Endothelial cell of umbilical vein (primary cell): Measurements from ENCODE around the gene MRPL12. TPM values are rescaled to one million over a fixed set of nuclear protein-coding genes. Genes with fewer than 3 reads are reported as not detected.

Experiments
- BruUV-seq: library from RNA; stranded (reverse); fragments of 400-500 nt; replicated peaks from 2 replicates; lab custom pipeline; 2021; lab: Mats Ljungman, UMichigan
- CTCF ChIA-PET: fragments of 300-600, 350-600 bp; sonication (Branson Sonifier 250); formaldehyde crosslinking; loops from one replicate; lab custom pipeline; 2021; ENCODE audit warnings: antibody characterized with exemption, inconsistent platforms; lab: Charles Lee
- POLR2A ChIA-PET: fragments of 300-600, 350-600 bp; sonication (Branson Sonifier 250); formaldehyde crosslinking; loops from one replicate; lab custom pipeline; 2021; ENCODE audit warnings: antibody characterized with exemption, inconsistent platforms; lab: Charles Lee
- DNase-seq: peaks from one replicate; pipeline ENCODE4 v3.0.0-alpha.2; 2011; ENCODE audit warnings: low read depth, low spot score
- FAIRE-seq: peaks from 2 replicates; lab custom pipeline; 2011; peaks lifted over from hg19 to GRCh38; lab: Jason Lieb, UNC
- H2AFZ ChIP-seq: 2 replicates; pipeline ENCODE4 v1.6.0; 2012; ENCODE audit warnings: low read depth, low read length, control low read depth, inconsistent platforms
- H3K27ac ChIP-seq: 2 replicates; pipeline ENCODE4 v1.5.1; 2011; ENCODE audit warnings: low read depth, mild to moderate bottlenecking, control low read depth, low read length, moderate library complexity; ENCODE audit not compliant: insufficient read depth
- H3K27me3 ChIP-seq, 2 experiments: 2 replicates each; pipeline versions ENCODE4 v1.6.0 to v1.6.1; 2011; ENCODE audit warnings: low read length in 2 of 2, mixed read lengths in 1 of 2; ENCODE audit not compliant: control insufficient read depth in 2 of 2, insufficient read depth in 2 of 2
- H3K36me3 ChIP-seq, 2 experiments: 2 replicates in 1 of 2; 3 replicates in 1 of 2; pipeline ENCODE4 v1.5.1; 2011; ENCODE audit warnings: low read length in 2 of 2, mild to moderate bottlenecking in 1 of 2, moderate library complexity in 1 of 2; ENCODE audit not compliant: control insufficient read depth in 2 of 2, insufficient read depth in 2 of 2; ENCODE audit errors: extremely low read depth in 1 of 2
- H3K4me1 ChIP-seq: 3 replicates; pipeline ENCODE4 v1.5.1; 2011; ENCODE audit warnings: mild to moderate bottlenecking, low read length; ENCODE audit not compliant: control insufficient read depth, insufficient read depth; ENCODE audit errors: extremely low read depth
- H3K4me2 ChIP-seq: 2 replicates; pipeline ENCODE4 v1.6.1; 2011; ENCODE audit warnings: low read length, control low read depth, mixed read lengths; ENCODE audit not compliant: insufficient read depth
- H3K4me3 ChIP-seq, 3 experiments: fragments of 200-600 bp in 1 of 3; sonication (generic), shearing (Covaris generic) in 1 of 3; replicated peaks in 1 of 3; 2 replicates each; pipeline ENCODE4 v1.5.1; 2011 to 2016; ENCODE audit warnings: control low read depth in 3 of 3, low read length in 3 of 3, mild to moderate bottlenecking in 2 of 3, inconsistent platforms in 1 of 3, low read depth in 1 of 3, moderate library complexity in 1 of 3; ENCODE audit not compliant: insufficient read depth in 1 of 3
- H3K79me2 ChIP-seq: 2 replicates; pipeline ENCODE4 v1.6.0; 2012; ENCODE audit warnings: low read length, inconsistent platforms; ENCODE audit not compliant: control insufficient read depth, insufficient read depth
- H3K9ac ChIP-seq: replicated peaks from 2 replicates; pipeline ENCODE3; 2011; ENCODE audit warnings: low read length, control low read depth; ENCODE audit not compliant: insufficient read depth; ENCODE audit errors: extremely low read depth
- H3K9me1 ChIP-seq: replicated peaks from 3 replicates; pipeline ENCODE4 v1.6.0; 2011; ENCODE audit warnings: mild to moderate bottlenecking, low read length; ENCODE audit not compliant: control insufficient read depth, insufficient read depth; ENCODE audit errors: extremely low read depth
- H3K9me3 ChIP-seq: replicated peaks from 2 replicates; pipeline ENCODE4 v1.5.1; 2012; ENCODE audit warnings: low read length, inconsistent platforms; ENCODE audit not compliant: control insufficient read depth, insufficient read depth
- H4K20me1 ChIP-seq: replicated peaks from 2 replicates; pipeline ENCODE3; 2011; ENCODE audit warnings: mild to moderate bottlenecking, low read length; ENCODE audit not compliant: control insufficient read depth, insufficient read depth; ENCODE audit errors: extremely low read depth
- CTCF ChIP-seq, 2 donors: IDR thresholded peaks; 1 replicate in 1 of 2; 2 replicates in 1 of 2; pipeline ENCODE4 v1.5.1; 2011; ENCODE audit warnings: low read length in 2 of 2, mild to moderate bottlenecking in 2 of 2, moderate library complexity in 2 of 2, control low read depth in 1 of 2, inconsistent platforms in 1 of 2, low read depth in 1 of 2; ENCODE audit not compliant: insufficient read depth in 1 of 2; ENCODE audit errors: extremely low read depth in 1 of 2
- EZH2 ChIP-seq: IDR thresholded peaks from 2 replicates; pipeline ENCODE4 v1.6.1; 2012; ENCODE audit warnings: borderline replicate concordance, low read depth, mild to moderate bottlenecking, moderate library complexity, low read length, inconsistent platforms; ENCODE audit not compliant: severe bottlenecking
- FOS ChIP-seq: IDR thresholded peaks from 2 replicates; pipeline ENCODE4 v1.6.1; 2011; ENCODE audit warnings: mild to moderate bottlenecking, low read length, moderate library complexity, borderline replicate concordance; ENCODE audit not compliant: insufficient read depth
- GATA2 ChIP-seq: IDR thresholded peaks from 2 replicates; pipeline ENCODE4 v1.7.0; 2011; ENCODE audit warnings: low read depth, mild to moderate bottlenecking, moderate library complexity, mixed read lengths, low read length; ENCODE audit not compliant: insufficient read length, insufficient read depth
- JUN ChIP-seq: IDR thresholded peaks from 2 replicates; pipeline ENCODE4 v1.6.1; 2011; ENCODE audit warnings: borderline replicate concordance, low read depth; ENCODE audit not compliant: insufficient read length, insufficient read depth
- MYC ChIP-seq: IDR thresholded peaks from one replicate; pipeline ENCODE4 v1.6.1; 2011; ENCODE audit warnings: mild to moderate bottlenecking, low read depth, low read length
- POLR2A ChIP-seq: IDR thresholded peaks from 2 replicates; pipeline ENCODE4 v1.6.1; 2012; ENCODE audit warnings: low read depth, mild to moderate bottlenecking, control low read depth, low read length
- POLR2AphosphoS5 ChIP-seq: IDR thresholded peaks from 2 replicates; pipeline ENCODE4 v1.6.1; 2012; ENCODE audit warnings: low read depth, mild to moderate bottlenecking, control low read depth, low read length, moderate library complexity; ENCODE audit not compliant: insufficient read depth
- dilution Hi-C: fragments of 300-500 bp; cut with MboI; formaldehyde crosslinking; loops from one replicate; pipeline ENCODE4 v1.15.0; 2019; ENCODE audit warnings: low sequenced_read_pairs; ENCODE audit not compliant: extremely low pct_ligation_motif_present
- intact Hi-C: fragments of 100-400 bp; cut with micrococcal nuclease; formaldehyde crosslinking; loops from one replicate; pipeline ENCODE4 v1.10.0; 2022
- polyA plus RNA-seq, 4 experiments: library from polyadenylated mRNA; depleted of rRNA in 3 of 4; stranded (reverse) in 3 of 4; unstranded in 1 of 4; fragments of >200 nt; gene quantifications; 2 replicates each; pipeline versions ENCODE4 v1.2.1 to v1.2.3, GENCODE V29; 2011 to 2012; ENCODE audit warnings: missing spikeins in 1 of 4
- total RNA-seq: library from RNA; stranded (reverse); gene quantifications from 2 replicates; pipeline ENCODE4 v1.2.3, GENCODE V29; 2021
- TF ChIP-seq, protein P1 (sequence below): IDR thresholded peaks from 2 replicates; pipeline ENCODE4 v1.6.1; 2011; ENCODE audit not compliant: insufficient read depth, insufficient read length

MRPL12 gene
- total and polyA plus RNA-seq, 2 donors (not counting 3 experiments of a cell fraction or from before 2014, with no cell fraction given) = 91.9 to 99.9 TPM

GRCh38 chr17:81706757-81707624 is 3.8 kb downstream of the MRPL12 start:
- H2AFZ ChIP-seq = no peak overlapping the region
- H3K4me1 ChIP-seq = peaks cover 26% of the 10 kb centered on the region
- no peaks in the 10 kb centered on the region for H4K20me1 ChIP-seq
- dilution Hi-C loops = no loop called here
- H3K4me3 ChIP-seq = no peak overlapping the region
- TF ChIP-seq, protein P1, sequence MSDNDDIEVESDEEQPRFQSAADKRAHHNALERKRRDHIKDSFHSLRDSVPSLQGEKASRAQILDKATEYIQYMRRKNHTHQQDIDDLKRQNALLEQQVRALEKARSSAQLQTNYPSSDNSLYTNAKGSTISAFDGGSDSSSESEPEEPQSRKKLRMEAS = no peak
- TF ChIP-seq JUN (no peak), MYC (no peak), CTCF (IDR thresholded peaks at IDR 0.05; ENCODE audit: extremely low read depth in 1 of 2, insufficient read depth in 1 of 2, low read depth in 1 of 2, low read length in 2 of 2) (no peak), GATA2 (no peak), POLR2A (no peak), EZH2 (no peak), POLR2AphosphoS5 (no peak), FOS (no peak)
- CTCF ChIA-PET = no interaction called here
- BruUV-seq = no TSS peak
- H3K79me2 ChIP-seq = peaks cover 22% of the 10 kb centered on the region
- H3K27me3 ChIP-seq = no peaks in the 10 kb centered on the region
- no peak overlapping the region for H3K27ac ChIP-seq
- DNase-seq (no peak), FAIRE-seq (no peak)
- H3K36me3 ChIP-seq = peaks cover 3 to 15% of the 10 kb centered on the region in 2 experiments
- no peak overlapping the region for H3K4me2 ChIP-seq
- H3K9me3 ChIP-seq = no peaks in the 10 kb centered on the region
- POLR2A ChIA-PET = no interaction called here
- H3K9me1 ChIP-seq = no peaks in the 10 kb centered on the region
- no peak overlapping the region for H3K9ac ChIP-seq
- intact Hi-C loops = no loop called here
